Osteoblast (primary cell): Measurements from ENCODE around the gene JAGN1. TPM values are rescaled to one million over a fixed set of nuclear protein-coding genes. Genes with fewer than 3 reads are reported as not detected.
A peak's percentile ranks its signal among the peaks of the same experiment; 100 is the strongest.

Experiments used
- DNase-seq: peaks from one replicate; pipeline ENCODE4 v3.0.0; 2011; ENCODE audit warnings: low spot score, mixed read lengths; ENCODE audit not compliant: insufficient read length; ENCODE audit errors: missing footprints
- H2AFZ ChIP-seq: 2 replicates; pipeline ENCODE4 v1.6.0; 2011; ENCODE audit warnings: mild to moderate bottlenecking, low read length
- H3K27ac ChIP-seq: 2 replicates; pipeline ENCODE4 v1.5.1; 2011; ENCODE audit warnings: mild to moderate bottlenecking, low read depth, low read length, moderate library complexity
- H3K27me3 ChIP-seq: 2 replicates; pipeline ENCODE4 v1.6.0; 2012; ENCODE audit warnings: mild to moderate bottlenecking, control low read depth, inconsistent platforms, low read length, moderate library complexity; ENCODE audit not compliant: insufficient read depth
- H3K36me3 ChIP-seq: 2 replicates; pipeline ENCODE4 v1.5.1; 2011; ENCODE audit warnings: mild to moderate bottlenecking, low read length, control low read depth, moderate library complexity; ENCODE audit not compliant: insufficient read depth
- H3K4me1 ChIP-seq: 2 replicates; pipeline ENCODE4 v1.5.1; 2011; ENCODE audit warnings: mild to moderate bottlenecking, low read length, control low read depth, moderate library complexity; ENCODE audit not compliant: insufficient read depth
- H3K4me2 ChIP-seq: 2 replicates; pipeline ENCODE4 v1.6.0; 2011; ENCODE audit warnings: mild to moderate bottlenecking, low read length; ENCODE audit not compliant: insufficient read depth
- H3K4me3 ChIP-seq: fragments of 200-600 bp; sonication (generic); 3 replicates; pipeline ENCODE4 v1.5.1; 2012; ENCODE audit warnings: mild to moderate bottlenecking, low read length, inconsistent platforms; ENCODE audit not compliant: insufficient read depth
- H3K79me2 ChIP-seq: 2 replicates; pipeline ENCODE4 v1.6.0; 2012; ENCODE audit warnings: mild to moderate bottlenecking, low read length, control low read depth, inconsistent platforms; ENCODE audit not compliant: insufficient read depth
- H3K9me3 ChIP-seq: 2 replicates; pipeline ENCODE4 v1.5.1; 2011; ENCODE audit warnings: low read depth, low read length, control low read depth
- H4K20me1 ChIP-seq: 2 replicates; pipeline ENCODE4 v1.6.0; 2012; ENCODE audit warnings: mild to moderate bottlenecking, low read length, control low read depth; ENCODE audit not compliant: insufficient read depth
- CTCF ChIP-seq: IDR thresholded peaks from 2 replicates; pipeline ENCODE4 v1.5.1; 2011; ENCODE audit warnings: mild to moderate bottlenecking, low read depth, low read length, moderate library complexity; ENCODE audit errors: extremely low read depth
- total RNA-seq: library from RNA; depleted of rRNA; stranded (reverse); fragments of >200 nt; gene quantifications from 2 replicates; pipeline ENCODE4 v1.2.3, GENCODE V29; 2012

Gene JAGN1
- 21.8 and 26.1 TPM in 2 replicates for total RNA-seq

- peak within 1 kb of the TSS; percentile 91 for H3K27ac ChIP-seq
- peak within 1 kb of the TSS; percentile 92 for H3K4me3 ChIP-seq
- peaks cover 29% of the 10 kb centered on the region for H3K79me2 ChIP-seq
- peaks cover 21% of the 10 kb centered on the region for H3K4me1 ChIP-seq
- no peaks in the 10 kb centered on the region for H3K9me3 ChIP-seq
- peaks cover 2% of the 10 kb centered on the region for H4K20me1 ChIP-seq
- H3K27me3 ChIP-seq: no peaks in the 10 kb centered on the region
- H2AFZ ChIP-seq: peak within 1 kb of the TSS; percentile 97
- H3K4me2 ChIP-seq: peak within 1 kb of the TSS; percentile 79
- peak; percentile 95 for DNase-seq
- TF ChIP-seq CTCF: no peak
- H3K36me3 ChIP-seq: peaks cover 12% of the 10 kb centered on the region
These were observed at the start of gene JAGN1 for GRCh38 chr3:9890249-9891071. JAGN1 (plus strand) TSS chr3:9890610; CDS start chr3:9890723, 113 bp downstream.

- H4K20me1 ChIP-seq: peaks cover 6% of the 10 kb centered on the region
- TF ChIP-seq CTCF: no peak
These were observed 49.4 kb upstream of the JAGN1 start for GRCh38 chr3:9841015-9841414.

GRCh38 chr3:9843715-9844438 is 46.5 kb upstream of the JAGN1 start, which contains the start of gene RPUSD3:
RPUSD3 (minus strand) TSS chr3:9844008; CDS start chr3:9843990, 18 bp downstream.
- Histone ChIP-seq H3K27me3 (no peaks in the 10 kb centered on the region), H2AFZ (peak within 1 kb of the TSS; percentile 98), H3K4me2 (peak within 1 kb of the TSS; percentile 97), H3K9me3 (no peaks in the 10 kb centered on the region), H3K79me2 (peaks cover 11% of the 10 kb centered on the region), H3K27ac (peak within 1 kb of the TSS; percentile 79), H3K4me3 (peak within 1 kb of the TSS; percentile 98), H4K20me1 (peaks cover 6% of the 10 kb centered on the region), H3K36me3 (peaks cover 32% of the 10 kb centered on the region), H3K4me1 (peaks cover 13% of the 10 kb centered on the region)
- no peak for TF ChIP-seq CTCF
- DNase-seq: peak; percentile 99

More at GRCh38 chr3:9841015-9841414, 49.4 kb upstream of the JAGN1 start:
- Histone ChIP-seq H3K27ac (no peak overlapping the region), H3K27me3 (no peaks in the 10 kb centered on the region), H3K36me3 (peaks cover 44% of the 10 kb centered on the region), H3K4me2 (no peak overlapping the region), H3K4me1 (peaks cover 13% of the 10 kb centered on the region), H2AFZ (no peak overlapping the region), H3K4me3 (no peak overlapping the region), H3K9me3 (no peaks in the 10 kb centered on the region), H3K79me2 (peaks cover 11% of the 10 kb centered on the region)
- DNase-seq: no peak

GRCh38 chr3:9846231-9846630 is 44.2 kb upstream of the JAGN1 start:
- no peak for TF ChIP-seq CTCF
- no peaks in the 10 kb centered on the region for H3K9me3 ChIP-seq

More at GRCh38 chr3:9846231-9846630, 44.2 kb upstream of the JAGN1 start:
- Histone ChIP-seq H4K20me1 (peaks cover 6% of the 10 kb centered on the region), H3K36me3 (peaks cover 12% of the 10 kb centered on the region), H3K27ac (no peak overlapping the region), H3K79me2 (peaks cover 11% of the 10 kb centered on the region), H3K4me1 (peaks cover 13% of the 10 kb centered on the region), H3K4me2 (no peak overlapping the region), H2AFZ (no peak overlapping the region), H3K27me3 (no peaks in the 10 kb centered on the region), H3K4me3 (no peak overlapping the region)
- peak; percentile 22 for DNase-seq
